ENCODE data around the gene KIF19.
"Not testable (repeated sequence)": the region's sequence is repeated elsewhere in the genome, so short reads cannot be mapped to it uniquely, and the experiment has no call there.

Gene KIF19

GRCh38 chr17:74325743-74326379, at the start of gene KIF19:
Gene KIF19 (plus strand): TSS chr17:74326226. CDS start chr17:74326350, 124 bp downstream.
- DNase-seq = peak; percentile 64

- no peak for DNase-seq
Observed at GRCh38 chr17:74276541-74277009, 49.5 kb upstream of the KIF19 start.

- DNase-seq = no peak
Observed at GRCh38 chr17:74277935-74278334, 48.1 kb upstream of the KIF19 start.

- DNase-seq = not testable (repeated sequence)
Observed at GRCh38 chr17:74279617-74280016, 46.4 kb upstream of the KIF19 start.

- peak; percentile 74 for DNase-seq
Observed at GRCh38 chr17:74280093-74280513, 45.9 kb upstream of the KIF19 start.

- DNase-seq = no peak
Observed at GRCh38 chr17:74281799-74282198, 44.2 kb upstream of the KIF19 start.

GRCh38 chr17:74282274-74282586, 43.8 kb upstream of the KIF19 start:
- not testable (repeated sequence) for DNase-seq

- DNase-seq = peak; percentile 55
Observed at GRCh38 chr17:74282587-74283370, 43.2 kb upstream of the KIF19 start.

GRCh38 chr17:74283371-74283673, 42.7 kb upstream of the KIF19 start:
- DNase-seq = no peak

- no peak for DNase-seq
Observed at GRCh38 chr17:74287031-74287602, 38.9 kb upstream of the KIF19 start.

GRCh38 chr17:74288785-74289184, 37.2 kb upstream of the KIF19 start:
- DNase-seq = no peak

- DNase-seq = no peak
Observed at GRCh38 chr17:74289688-74290087, 36.3 kb upstream of the KIF19 start.

- no peak for DNase-seq
Observed at GRCh38 chr17:74290340-74290739, 35.7 kb upstream of the KIF19 start.

GRCh38 chr17:74292495-74292894, 33.5 kb upstream of the KIF19 start:
- no peak for DNase-seq

- no peak for DNase-seq
Observed at GRCh38 chr17:74295625-74296547, 30.1 kb upstream of the KIF19 start.

- peak; percentile 60 for DNase-seq
Observed at GRCh38 chr17:74296548-74296936, 29.5 kb upstream of the KIF19 start.

GRCh38 chr17:74297941-74298340, 28.1 kb upstream of the KIF19 start:
- DNase-seq = no peak

- no peak for DNase-seq
Observed at GRCh38 chr17:74298778-74299177, 27.2 kb upstream of the KIF19 start.

- DNase-seq = no peak
Observed at GRCh38 chr17:74299226-74300009, 26.6 kb upstream of the KIF19 start.

- no peak for DNase-seq
Observed at GRCh38 chr17:74303305-74303704, 22.7 kb upstream of the KIF19 start.

- no peak for DNase-seq
Observed at GRCh38 chr17:74304184-74304583, 21.8 kb upstream of the KIF19 start.
